Nucleus accumbens (tissue), 56 donors: ENCODE data around the gene FERD3L.

Experiments
- DNase-seq, 56 donors: peaks; one replicate each; lab custom pipeline; 2025; lab: John Stamatoyannopoulos, UW

FERD3L gene

DNA sequence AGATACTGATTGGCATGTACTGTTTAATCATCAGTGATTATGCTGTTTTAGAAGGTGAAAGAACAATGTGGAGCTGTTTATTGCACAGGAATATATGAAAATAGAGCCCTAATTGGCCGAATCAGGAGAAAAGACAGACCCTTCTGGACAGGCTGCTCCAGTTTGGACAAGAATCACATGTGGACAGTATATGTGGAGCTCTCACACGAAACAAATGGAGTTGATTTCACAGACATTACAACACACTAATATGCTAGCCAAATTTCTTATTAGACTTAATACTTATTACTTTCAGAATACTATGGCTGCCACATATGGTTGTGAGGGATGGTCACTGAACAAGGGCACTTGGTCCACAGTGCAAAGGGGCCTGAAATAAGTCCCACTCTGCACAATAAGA lies 43.3 kb downstream of the FERD3L start:
- DNase-seq, result no peak

DNA sequence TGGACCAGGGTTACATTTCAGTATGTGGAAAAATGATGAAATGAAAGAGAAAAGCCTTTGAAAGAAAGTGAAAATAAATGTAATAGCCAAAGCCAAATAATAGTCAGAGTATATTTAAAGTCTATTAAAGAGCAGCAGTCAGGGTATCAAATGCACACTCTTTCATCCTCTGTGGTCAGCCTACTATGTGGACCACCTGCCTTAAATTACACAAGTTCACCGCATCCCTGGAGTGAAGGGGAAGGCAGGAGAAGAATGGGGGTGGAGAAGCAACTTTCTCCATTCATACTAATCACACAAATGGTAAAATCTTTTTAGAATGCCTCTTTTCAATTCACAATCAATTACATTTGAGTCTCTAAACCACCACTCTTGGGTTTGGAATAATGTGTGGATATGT lies 43.7 kb downstream of the FERD3L start:
- DNase-seq, result no peak

DNA sequence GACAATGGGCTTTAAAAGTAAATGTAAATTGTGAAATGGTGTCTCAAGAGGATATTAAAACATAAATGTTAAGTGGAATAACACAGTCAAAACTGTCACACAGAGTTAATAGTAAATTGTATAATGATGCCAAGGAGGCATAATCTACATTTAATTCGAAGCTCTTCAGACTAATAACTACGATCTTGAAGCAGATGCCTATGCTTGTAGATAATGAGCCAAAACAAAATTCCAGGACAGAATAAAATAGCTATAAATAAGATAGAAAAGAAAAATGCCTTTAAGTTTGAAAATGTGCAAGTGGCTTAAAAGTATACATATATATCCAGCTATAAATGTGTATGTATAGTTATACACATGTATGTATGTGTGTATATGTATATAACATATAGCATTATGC lies 45.3 kb downstream of the FERD3L start:
- DNase-seq, result no peak

DNA sequence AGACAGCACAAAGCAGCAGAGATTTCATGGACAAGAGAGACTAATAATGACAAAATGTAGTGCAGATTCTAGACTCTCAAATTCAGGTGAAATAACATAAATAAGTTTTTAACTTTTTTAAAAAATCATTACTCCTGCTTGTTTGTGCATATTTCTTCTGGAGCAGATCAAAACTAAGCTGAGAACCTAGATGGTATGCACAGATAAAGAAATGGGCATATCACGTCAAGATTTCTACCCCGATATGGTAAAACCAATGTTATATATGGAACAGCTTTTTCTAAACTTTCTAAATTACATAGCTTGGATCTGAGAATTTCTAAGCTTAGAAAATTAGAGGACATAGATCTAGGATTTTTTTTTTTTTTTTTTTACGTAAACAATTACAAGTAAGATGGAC lies 46.0 kb downstream of the FERD3L start:
- no peak for DNase-seq

DNA sequence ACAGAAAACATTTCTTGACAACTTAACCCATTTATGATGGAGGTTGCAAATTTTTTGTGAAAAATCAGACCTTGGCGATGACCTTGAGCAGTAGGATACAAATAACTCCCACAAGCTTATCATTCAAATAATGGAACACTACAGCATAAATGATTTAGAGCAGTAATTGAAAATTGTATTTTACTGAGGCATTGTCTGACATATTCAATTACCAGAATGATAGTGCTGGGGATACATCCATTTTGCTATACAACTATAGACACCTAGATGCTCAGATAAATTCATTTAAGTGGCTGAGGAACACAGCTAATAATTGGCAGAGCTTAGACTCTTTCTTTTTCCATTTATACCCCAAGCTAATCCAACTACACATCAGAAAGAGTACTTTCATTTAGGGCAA lies 46.7 kb downstream of the FERD3L start:
- DNase-seq, result no peak

DNA sequence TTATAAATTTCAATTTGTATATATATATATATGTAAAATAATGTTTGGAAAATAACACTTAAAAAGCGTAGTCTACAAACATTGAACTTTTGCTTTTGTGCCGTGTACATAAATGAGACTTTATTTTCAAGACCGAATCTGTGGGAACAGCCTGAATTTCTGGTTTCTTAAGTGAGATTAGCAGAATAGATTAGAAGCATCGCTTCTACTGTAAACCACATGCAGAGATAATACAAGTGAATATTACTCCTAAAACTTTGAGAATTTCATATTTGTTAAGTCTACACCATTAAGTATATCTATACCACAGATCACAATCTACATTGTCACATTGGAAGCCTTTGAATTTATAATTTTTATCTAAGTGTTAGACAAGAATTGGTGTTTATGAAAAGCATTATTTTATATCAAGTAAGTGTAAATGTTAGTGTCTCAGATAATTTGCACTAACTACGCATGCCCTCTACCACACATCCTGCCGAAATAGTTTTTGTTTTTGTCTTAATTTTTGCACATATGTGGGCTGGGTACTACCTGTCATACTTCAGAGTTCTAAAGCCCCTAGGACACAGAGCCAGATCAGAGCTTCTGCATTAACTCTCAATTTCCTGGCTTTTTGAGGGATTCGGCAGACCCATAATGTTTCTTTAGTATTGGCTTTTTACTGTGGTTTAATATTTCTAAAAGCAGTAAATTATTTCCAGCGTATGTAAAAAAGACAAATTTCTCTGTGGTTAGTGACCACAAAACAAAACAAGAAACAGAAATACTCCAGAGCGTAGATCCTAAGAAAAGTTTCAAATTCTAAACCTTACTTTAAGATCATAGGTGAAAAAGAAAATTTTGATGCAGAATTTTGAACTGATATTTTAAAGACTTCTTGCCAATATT lies 47.8 kb downstream of the FERD3L start:
- DNase-seq, result no peak

DNA sequence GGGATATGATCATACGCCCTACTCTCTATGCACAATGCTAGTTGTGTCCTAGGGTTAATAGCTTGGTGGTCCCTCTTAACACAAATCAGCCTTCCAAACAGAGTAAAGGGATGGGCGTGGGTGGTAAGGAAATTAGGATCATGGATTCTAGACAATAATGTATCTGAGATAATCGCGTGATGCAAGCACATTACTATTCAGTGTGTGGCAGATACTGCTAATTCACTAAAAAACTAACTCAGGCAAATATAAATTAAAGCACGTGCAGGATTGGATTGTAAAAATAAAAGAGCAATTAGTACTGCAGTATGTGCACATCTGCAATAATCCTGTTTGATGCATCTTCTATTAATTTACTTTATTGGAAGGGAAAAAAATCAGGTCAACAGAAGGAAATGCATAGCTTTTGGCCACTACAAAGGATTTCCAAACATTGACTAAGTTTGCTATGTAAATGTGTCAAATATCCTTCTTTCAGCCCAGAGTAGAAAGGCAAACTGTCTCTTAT lies 49.8 kb downstream of the FERD3L start:
- DNase-seq, result no peak
